T-helper 1 cell (primary cell): ENCODE data around the gene SARDH.
A peak's percentile ranks its signal among the peaks of the same experiment; 100 is the strongest.

Source experiments
- DNase-seq, 5 donors: peaks; one replicate each; pipeline ENCODE4 v3.0.0-alpha.2; 2012 to 2020

Gene SARDH

DNA sequence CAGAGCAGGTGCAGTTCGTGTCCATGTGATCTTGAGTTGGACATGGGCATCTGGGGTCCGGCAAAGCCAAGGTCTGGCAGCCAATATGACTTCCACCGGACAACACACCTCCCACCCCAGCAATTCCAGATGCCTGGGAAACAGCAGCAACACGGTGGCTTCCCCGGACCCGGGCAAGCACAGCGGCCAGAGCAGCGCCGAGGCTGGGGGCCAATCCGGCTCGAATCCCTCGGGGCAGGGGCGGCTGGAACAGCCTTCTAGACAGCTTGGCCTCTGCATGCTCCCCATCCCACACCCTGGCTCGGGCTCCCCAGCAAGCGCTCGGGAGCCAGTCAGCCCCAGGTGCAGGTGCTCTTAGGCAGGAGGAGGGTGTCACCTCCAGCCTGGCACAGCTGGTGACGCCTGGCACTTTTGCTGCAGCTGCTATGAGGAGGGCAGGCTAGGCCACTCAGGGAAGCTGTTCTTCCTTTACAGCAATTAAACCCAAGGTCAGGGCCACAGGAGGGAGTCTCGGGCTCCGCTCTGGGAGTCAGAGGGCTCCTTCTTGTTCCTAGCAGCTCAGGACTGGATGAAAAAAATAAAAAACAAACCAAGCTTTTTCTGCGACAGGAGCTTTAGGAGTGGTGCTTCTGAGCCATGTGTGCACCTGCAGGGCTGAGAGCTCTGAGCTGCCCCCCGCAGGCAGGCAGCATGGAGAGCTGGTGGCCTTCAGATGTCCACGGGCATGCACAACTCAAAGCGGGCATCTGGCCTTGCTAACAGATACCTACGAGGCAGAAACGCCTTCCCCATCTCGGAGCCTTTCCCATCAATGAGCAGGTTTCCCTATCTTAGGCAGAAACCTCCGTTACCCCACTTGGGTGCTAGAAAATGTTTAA lies 73.7 kb downstream of the SARDH start:
- no peak for DNase-seq

- DNase-seq: no peak
Measured at GRCh38 chr9:133661846-133662540, 76.2 kb downstream of the SARDH start.

GRCh38 chr9:133659516-133659915 lies 78.6 kb downstream of the SARDH start:
- no peak for DNase-seq

DNA sequence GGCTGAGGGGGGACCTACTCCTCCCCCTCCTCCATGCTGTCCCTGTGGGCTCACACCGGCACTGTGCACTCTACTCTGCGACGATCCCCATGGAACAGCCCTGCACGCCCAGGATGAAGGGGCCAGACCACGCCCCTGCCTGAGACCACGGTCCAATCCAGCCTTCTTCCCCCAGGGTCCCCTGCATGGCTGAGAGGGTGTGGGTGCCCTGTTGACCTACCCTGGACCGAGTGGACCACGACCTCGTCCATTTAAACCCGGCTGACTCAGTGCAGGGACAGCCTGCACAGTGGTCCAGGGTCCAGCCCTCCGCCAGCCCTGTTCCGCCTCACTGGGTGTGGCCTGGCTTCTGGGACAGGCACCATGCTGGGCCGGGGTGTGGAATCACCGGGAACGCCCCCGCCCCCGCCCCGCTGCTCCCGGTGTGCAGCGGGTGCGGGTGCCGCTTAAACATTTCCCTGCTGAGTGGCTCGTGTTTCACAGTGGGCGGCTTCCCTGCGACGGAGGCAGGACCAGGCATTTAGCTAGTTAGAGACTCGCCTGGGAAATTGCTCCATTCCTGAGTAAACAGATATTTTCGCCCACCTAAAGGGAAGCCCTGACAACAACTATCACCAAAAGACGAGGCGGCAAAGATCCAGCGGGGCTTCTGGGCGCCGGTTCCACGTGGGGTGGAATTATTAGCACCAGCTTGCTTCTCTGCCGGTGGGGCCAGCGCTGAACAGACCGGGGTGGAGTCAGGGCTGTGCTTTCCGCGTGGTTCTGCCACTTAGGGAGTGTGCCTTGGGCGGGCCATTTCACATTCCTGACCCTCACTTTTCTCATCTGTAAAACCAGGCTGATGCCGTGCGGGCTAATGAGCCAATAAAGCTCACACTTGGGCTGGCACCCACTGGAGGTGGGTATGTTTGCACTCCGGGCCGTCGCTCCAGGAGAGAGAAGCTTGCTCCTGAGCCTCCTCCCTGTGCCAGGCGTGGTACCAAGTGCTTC lies 79.4 kb downstream of the SARDH start:
- no peak for DNase-seq

DNA sequence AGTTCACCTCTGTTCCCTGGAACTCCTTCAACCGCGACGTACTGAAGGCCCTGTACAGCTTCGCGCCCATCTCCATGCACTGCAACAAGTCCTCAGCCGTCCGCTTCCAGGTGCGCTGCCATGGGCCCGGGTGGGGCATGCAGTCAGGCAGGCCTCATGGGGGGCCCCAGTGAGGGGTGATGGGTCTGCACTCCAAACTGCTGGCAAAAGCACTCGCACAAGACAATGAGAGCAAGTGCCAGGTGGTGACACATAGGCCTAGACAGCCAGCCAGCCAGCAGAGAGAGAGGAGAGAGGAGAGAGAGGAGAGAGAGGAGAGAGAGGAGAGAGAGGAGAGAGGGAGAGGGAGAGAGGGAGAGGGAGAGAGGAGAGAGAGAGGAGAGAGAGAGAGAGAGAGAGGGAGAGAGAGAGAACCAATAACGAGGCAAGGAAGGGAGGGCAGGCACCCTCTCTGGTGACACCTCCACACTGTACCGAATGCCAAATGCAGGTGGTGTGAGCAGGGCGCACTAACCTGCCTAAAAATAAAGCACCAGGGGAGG lies 81.0 kb downstream of the SARDH start:
- no peak for DNase-seq

- peak in 4 of 5 donors; percentile 8 to 45 (median 34) for DNase-seq
Measured at GRCh38 chr9:133656211-133657119, 81.7 kb downstream of the SARDH start.

GRCh38 chr9:133655701-133656100 lies 82.5 kb downstream of the SARDH start:
- no peak for DNase-seq

DNA sequence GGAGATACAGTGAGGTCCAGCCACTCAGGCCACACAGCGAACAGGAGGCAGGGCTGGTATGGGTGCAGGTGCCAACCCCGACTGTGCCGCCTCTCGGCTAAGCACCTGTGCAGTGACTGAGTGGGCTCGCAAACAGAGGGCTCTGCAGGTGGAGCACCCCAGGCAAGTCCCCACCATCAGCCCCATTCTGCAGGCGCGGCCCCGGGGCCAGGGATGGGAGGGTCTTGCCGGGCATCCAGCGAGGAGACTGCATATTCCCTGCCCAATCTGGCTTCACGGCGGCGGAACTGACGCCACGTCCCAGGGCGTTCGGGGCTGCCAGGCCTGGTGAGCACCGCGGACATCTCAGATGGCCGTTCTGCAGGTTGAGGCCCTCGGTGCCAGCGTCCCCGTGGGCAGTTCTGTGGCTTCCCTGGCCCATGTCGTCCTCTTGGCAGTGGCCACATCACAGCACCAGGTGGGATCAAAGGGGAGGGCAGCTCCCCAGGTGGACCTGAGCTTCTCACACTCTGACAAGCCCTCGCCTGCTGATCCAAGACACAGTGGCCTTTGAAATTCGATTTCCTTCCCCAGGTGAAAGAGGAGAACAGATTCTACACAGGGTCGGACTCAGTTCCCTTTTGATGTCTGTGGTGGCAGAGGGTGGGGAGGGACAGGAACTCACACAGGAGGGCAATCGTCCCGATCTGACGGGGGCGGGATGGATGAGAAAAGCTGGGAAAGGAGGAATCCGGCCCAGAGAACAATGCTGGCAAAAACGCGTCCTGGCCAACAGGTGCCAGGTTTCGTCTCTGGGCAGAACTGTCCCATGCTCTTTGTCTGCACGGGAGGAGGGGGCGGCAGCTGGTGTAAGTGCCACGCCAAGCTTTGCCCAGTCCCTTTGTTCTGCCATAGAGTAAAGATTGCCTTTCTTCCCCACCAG lies 83.2 kb downstream of the SARDH start:
- DNase-seq: no peak

GRCh38 chr9:133653638-133654037 lies 84.5 kb downstream of the SARDH start:
- DNase-seq: no peak

- no peak for DNase-seq
Measured at GRCh38 chr9:133650026-133650425, 88.1 kb downstream of the SARDH start.

DNA sequence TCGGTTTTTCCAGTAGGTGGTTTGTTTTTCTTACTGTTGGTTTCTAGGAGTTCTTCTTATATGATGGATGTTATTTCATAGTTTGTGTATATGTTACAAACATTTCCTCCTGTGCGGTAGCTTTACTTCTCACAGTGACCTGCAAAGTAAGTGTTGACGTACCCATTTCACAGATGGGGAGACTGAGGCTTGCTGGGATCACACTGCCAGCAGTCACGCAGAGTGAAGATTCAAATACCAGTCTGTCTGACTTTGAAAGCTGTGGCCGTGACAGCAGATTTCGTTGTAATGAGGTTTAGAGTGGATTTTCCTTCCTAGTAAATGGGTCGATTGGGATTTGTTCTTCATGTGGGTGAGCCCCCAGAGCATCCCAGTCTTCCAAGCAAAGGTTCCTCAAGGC lies 89.0 kb downstream of the SARDH start:
- no peak for DNase-seq

DNA sequence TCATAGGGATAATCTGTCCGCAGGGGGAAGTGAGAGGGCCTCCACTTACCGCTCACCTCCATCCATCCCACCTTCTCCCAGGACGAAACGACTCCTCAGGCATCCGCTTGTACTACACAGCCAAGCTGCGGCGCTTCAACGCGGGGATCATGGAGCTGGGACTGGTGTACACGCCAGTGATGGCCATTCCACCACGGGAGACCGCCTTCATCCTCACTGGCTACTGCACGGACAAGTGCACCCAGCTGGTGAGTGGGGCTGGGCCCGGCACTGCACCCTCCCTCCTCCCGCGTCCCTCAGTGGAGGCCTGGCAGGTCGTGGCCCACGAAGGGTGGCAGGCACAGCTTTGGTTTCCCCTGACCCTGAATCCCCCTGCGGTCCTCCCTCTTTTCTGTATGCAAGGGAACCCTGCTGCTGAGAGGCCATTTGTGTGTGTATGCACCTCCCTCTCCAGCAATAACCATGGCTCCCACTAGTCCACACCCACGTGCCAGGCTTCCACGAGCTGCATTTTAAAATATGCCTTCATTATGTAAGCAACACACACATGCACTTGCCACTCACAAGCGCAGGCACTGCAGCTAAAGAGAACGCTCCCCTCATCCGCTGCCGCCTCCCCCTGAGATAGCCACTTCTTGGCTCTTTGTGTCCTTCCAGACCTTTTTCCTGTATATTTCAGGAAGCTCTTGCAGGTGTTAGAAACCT lies 90.2 kb downstream of the SARDH start:
- no peak for DNase-seq

- no peak for DNase-seq
Measured at GRCh38 chr9:133647148-133647547, 91.0 kb downstream of the SARDH start.

DNA sequence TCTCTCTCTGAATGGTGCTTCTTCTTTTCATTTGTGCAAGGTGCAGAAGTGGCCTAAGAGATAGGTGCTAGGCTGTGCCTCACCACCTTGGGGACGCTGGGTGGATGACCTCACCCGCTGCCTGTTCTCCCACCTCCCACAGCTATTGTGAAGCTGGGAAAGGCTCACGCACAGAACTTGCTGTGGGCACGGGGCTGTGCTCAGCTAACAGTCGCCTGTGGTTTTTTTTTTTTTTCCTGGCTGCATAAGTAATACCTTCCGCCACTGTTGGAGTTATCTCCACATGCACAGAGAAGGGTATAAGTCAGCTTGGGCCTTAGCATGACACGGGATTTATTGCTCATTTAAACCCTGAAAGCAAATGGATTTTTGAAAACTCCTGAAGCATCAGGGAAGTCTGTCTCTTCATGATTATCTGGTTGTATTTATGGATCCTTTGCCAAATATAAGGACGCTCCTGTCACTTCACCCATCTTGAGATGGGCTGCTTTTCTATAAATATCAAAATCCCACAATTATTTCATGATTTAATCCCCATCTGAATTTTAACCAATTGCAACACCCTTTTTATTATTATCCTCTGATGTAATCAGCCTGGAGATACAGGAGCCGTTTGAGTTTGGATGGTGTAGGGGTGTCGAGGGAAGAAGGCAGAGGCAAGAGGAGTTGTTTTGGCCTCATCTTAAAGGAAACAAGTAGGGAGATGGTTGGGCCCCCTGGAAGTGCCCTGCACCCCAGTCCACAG lies 93.0 kb downstream of the SARDH start:
- no peak for DNase-seq

- no peak for DNase-seq
Measured at GRCh38 chr9:133643978-133644760, 94.0 kb downstream of the SARDH start.

- no peak for DNase-seq
Measured at GRCh38 chr9:133643362-133643755, 94.8 kb downstream of the SARDH start.

DNA sequence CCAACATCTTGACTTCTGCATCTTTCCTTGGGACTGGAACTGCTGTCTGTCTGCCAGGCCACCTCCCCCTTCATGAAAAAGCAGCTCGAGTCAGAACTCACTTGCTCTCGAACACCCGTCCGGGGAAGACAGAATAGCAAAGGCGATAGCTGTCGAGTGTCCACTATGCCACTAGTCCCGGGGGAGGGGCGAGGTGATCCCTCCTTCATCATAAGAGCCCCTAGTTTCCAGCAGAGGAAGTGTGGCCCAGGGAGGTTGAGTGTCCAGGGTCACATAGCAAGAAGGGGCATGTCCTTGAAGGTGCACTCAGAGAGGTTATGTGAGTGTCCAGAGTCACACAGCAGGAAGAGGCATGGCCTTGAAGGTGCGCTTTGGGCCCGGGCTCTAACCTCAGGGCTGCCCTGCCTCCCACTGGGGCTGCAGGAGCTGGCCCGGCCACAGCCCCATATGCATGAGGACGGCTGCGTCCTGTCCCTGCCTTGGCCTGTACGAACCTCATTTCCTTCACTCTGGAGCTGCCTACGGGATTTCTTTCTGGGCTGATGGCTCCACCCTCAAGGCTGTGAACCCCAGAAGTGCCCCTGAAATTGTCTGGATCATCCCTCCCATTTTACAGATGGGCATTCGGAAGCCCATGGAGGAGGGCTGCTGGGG lies 95.3 kb downstream of the SARDH start:
- DNase-seq: no peak
